Thyroid gland (tissue), 4 donors: Measurements from ENCODE around the gene ENPP3. TPM values are rescaled to one million over a fixed set of nuclear protein-coding genes. Genes with fewer than 3 reads are reported as not detected.

ENCODE experiments used
- DNase-seq, 2 donors: peaks; one replicate each; pipeline ENCODE4 v3.0.0-alpha.2; 2019
- H3K27ac ChIP-seq, 3 donors: fragments of 200-600 bp; sonication (generic); 1 replicate in 2 of 3; 2 replicates in 1 of 3; pipeline ENCODE4 v1.5.1; 2016 to 2019; ENCODE audit warnings: mild to moderate bottlenecking in 1 of 3, moderate library complexity in 1 of 3
- H3K27me3 ChIP-seq: fragments of 200-600 bp; sonication (generic); one replicate; pipeline ENCODE4 v1.5.1; 2019
- H3K36me3 ChIP-seq, 2 donors: fragments of 200-600 bp; sonication (generic); one replicate each; pipeline ENCODE4 v1.5.1; 2016 to 2019
- H3K4me1 ChIP-seq, 2 donors: fragments of 200-600 bp; sonication (generic); one replicate each; pipeline ENCODE4 v1.5.1; 2017 to 2019
- H3K4me3 ChIP-seq, 3 donors: fragments of 200-600 bp; sonication (generic); replicated peaks in 1 of 3; 1 replicate in 2 of 3; 2 replicates in 1 of 3; pipeline ENCODE4 v1.5.1; 2016; ENCODE audit warnings: mild to moderate bottlenecking in 1 of 3
- H3K9me3 ChIP-seq: fragments of 200-600 bp; sonication (generic); one replicate; pipeline ENCODE4 v1.5.1; 2017
- POLR2A ChIP-seq, 2 donors: fragments of 450-650 bp; IDR thresholded peaks; one replicate each; pipeline ENCODE4 v1.6.1; 2017; ENCODE audit warnings: antibody characterized with exemption in 2 of 2, mild to moderate bottlenecking in 2 of 2, moderate library complexity in 1 of 2
- whole genome bisulfite sequencing, 2 donors: methylation state at CpG; one replicate each; pipeline ENCODE4 v1.1.5; 2017; 5-methylcytosine and 5-hydroxymethylcytosine counted together
- intact Hi-C: fragments of 100-400 bp; cut with DNase I; formaldehyde crosslinking; loops from one replicate; pipeline ENCODE4 v1.15.1; 2023
- total RNA-seq, 4 donors: library from RNA; depleted of rRNA; stranded (reverse); fragments of >200 nt; gene quantifications; one replicate each; pipeline ENCODE4 v1.2.3, GENCODE V29; 2016
- TF ChIP-seq, protein P1 (sequence below), 6 experiments: fragments of 200-600 bp in 3 of 6; fragments of 450-650 bp in 3 of 6; sonication (generic) in 3 of 6; IDR thresholded peaks; one replicate each; pipeline ENCODE4 v1.5.1; 2016 to 2019; ENCODE audit warnings: antibody characterized with exemption in 6 of 6, mild to moderate bottlenecking in 2 of 6, inconsistent platforms in 1 of 6, moderate library complexity in 1 of 6

Gene ENPP3
- 1 to 10 TPM in 1 of 4 donors, under 1 TPM in 3; 0.29 to 2.1 (median 0.85) TPM for total RNA-seq

DNA sequence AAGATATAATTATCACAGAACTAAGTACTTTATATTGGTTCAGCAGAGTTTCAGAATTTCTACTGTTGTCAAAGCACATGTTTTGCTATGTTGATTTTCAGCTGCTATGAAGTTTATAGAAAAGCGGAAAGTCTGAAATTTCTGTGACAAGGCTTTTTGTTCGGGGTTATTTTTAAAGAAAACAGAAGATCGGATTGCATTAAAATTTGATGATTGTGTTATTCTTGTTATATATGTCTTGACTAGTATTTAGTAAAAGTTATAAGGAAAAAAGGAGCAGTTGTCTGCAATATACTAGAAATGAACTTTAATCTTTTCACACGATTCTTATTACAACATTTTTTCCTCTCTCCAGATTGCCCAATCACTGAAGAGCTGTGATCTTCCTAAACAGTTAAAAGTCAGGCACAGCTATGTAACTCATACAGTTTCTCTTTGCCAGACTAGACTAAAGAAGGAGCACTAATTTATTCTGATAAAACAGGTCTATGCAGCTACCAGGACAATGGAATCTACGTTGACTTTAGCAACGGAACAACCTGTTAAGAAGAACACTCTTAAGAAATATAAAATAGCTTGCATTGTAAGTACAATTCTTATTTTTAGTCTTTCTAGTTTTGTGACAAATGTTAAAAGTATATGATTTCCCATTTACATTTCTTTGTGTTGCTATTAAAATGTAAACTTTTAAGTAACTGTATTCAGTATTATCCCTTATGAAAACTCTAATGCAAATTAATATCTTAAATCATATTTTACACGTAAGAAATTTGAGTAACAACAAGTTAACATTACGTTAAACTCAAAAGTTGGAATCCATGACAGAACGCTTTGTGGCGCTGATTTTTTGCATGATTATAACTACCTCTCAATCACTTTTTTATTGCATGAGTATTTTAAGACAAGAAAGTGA lies at the start of gene ENPP3:
ENPP3 (plus strand) TSS at position 423 of the 913 bp plus-strand sequence; CDS start at position 506, 83 bp downstream.
- Histone ChIP-seq H3K27ac (no peak within 1 kb of the TSS), H3K4me3 (no peak within 1 kb of the TSS), H3K9me3 (no peaks in the 10 kb centered on the region), H3K4me1 (peaks cover 0 to 6% of the 10 kb centered on the region in 2 donors), H3K36me3 (no peaks in the 10 kb centered on the region), H3K27me3 (no peaks in the 10 kb centered on the region)
- WGBS, 2 donors, result 68% methylated on average over 10 of the region's 10 CpGs
- TF ChIP-seq POLR2A (IDR thresholded peaks at IDR 0.05), result no peak
- TF ChIP-seq, protein P1, sequence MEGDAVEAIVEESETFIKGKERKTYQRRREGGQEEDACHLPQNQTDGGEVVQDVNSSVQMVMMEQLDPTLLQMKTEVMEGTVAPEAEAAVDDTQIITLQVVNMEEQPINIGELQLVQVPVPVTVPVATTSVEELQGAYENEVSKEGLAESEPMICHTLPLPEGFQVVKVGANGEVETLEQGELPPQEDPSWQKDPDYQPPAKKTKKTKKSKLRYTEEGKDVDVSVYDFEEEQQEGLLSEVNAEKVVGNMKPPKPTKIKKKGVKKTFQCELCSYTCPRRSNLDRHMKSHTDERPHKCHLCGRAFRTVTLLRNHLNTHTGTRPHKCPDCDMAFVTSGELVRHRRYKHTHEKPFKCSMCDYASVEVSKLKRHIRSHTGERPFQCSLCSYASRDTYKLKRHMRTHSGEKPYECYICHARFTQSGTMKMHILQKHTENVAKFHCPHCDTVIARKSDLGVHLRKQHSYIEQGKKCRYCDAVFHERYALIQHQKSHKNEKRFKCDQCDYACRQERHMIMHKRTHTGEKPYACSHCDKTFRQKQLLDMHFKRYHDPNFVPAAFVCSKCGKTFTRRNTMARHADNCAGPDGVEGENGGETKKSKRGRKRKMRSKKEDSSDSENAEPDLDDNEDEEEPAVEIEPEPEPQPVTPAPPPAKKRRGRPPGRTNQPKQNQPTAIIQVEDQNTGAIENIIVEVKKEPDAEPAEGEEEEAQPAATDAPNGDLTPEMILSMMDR (IDR thresholded peaks at IDR 0.05), result no peak
- intact Hi-C loops, result no loop called here
- no peak for DNase-seq

DNA sequence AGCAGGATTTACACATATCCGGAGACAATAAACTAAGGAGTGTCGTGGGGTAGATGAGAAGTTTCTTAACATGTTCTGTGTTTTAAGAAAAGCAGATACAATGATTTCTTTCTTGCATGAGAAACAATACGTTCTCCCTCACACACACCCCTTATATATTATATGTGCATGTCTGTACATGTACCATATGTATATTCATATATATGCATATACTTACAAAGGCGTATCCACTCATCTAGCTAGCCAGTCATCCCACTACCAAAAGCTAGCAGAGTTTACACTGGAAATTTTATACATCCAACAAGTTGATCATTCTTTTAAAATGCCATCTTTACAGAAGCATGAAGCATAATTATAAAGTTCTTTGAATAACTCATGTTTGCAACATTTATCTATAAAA lies 49.2 kb upstream of the ENPP3 start:
- Histone ChIP-seq H3K36me3 (peaks cover 53 to 68% of the 10 kb centered on the region in 2 donors), H3K4me3 (no peak overlapping the region), H3K27ac (no peak overlapping the region), H3K4me1 (no peaks in the 10 kb centered on the region), H3K9me3 (no peaks in the 10 kb centered on the region), H3K27me3 (no peaks in the 10 kb centered on the region)
- no peak for DNase-seq
- WGBS, 2 donors, result 93 to 96% methylated on average over 4 of the region's 4 CpGs
- intact Hi-C loops, result no loop called here
- no peak for TF ChIP-seq POLR2A (IDR thresholded peaks at IDR 0.05)
- TF ChIP-seq, protein P1 (IDR thresholded peaks at IDR 0.05), result no peak

GRCh38 chr6:131588643-131589042 lies 48.5 kb upstream of the ENPP3 start:
- peaks cover 55 to 70% of the 10 kb centered on the region in 2 donors for H3K36me3 ChIP-seq
- H3K4me1 ChIP-seq, result no peaks in the 10 kb centered on the region
- WGBS, 2 donors, result 88 to 90% methylated on average over 2 of the region's 2 CpGs
- no peaks in the 10 kb centered on the region for H3K27me3 ChIP-seq
- no peak for DNase-seq
- no peak for TF ChIP-seq POLR2A (IDR thresholded peaks at IDR 0.05)
- TF ChIP-seq, protein P1 (IDR thresholded peaks at IDR 0.05), result no peak
- H3K4me3 ChIP-seq, result no peak overlapping the region
- H3K27ac ChIP-seq, result no peak overlapping the region
- no peaks in the 10 kb centered on the region for H3K9me3 ChIP-seq
- intact Hi-C loops, result no loop called here

DNA sequence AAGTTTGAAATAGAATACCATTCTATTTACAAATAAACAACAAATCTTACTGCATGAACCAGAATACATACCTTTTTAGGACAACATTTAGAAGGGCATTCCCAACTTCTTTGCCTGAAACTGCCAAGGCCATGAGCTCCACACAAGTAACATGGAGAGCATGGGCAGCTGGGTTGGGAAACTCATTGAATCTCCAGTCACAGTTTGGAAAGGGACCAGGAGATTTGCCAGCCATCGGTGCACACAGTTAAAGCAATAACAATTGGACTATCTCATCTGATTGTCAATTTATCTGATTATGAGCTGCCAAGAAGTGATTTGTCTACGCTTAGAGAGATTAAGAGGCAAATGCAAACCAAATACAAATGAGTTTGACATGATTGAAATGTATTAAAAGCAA lies 44.2 kb upstream of the ENPP3 start:
- intact Hi-C loops, result no loop called here
- DNase-seq, result no peak
- TF ChIP-seq, protein P1 (IDR thresholded peaks at IDR 0.05), result no peak
- no peak for TF ChIP-seq POLR2A (IDR thresholded peaks at IDR 0.05)
- H3K4me1 ChIP-seq, result no peaks in the 10 kb centered on the region
- H3K36me3 ChIP-seq, result peaks cover 65 to 72% of the 10 kb centered on the region in 2 donors
- H3K27ac ChIP-seq, result no peak overlapping the region
- no peak overlapping the region for H3K4me3 ChIP-seq
- WGBS, 2 donors, result 98 to 100% methylated on average over 2 of the region's 2 CpGs
- no peaks in the 10 kb centered on the region for H3K9me3 ChIP-seq
- H3K27me3 ChIP-seq, result no peaks in the 10 kb centered on the region

DNA sequence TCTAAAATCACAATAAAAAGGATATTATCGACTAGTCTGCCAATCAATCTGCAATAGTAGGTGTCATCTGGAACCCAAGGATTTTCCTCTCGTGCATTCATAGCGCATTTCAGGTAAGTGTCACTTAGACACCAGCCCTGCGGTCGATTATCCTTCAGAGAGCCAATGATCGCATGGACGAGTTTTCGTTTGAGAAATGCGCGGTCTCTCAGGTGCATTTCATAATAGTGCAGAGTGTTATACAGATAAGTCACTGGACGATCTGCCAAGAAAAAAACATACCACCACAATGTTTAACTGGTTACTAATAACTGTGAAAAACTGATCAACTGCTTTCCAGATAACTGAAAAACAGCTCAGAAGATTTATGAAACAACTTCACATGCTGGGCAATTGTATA lies 43.0 kb upstream of the ENPP3 start:
- 94 to 96% methylated on average over 11 of the region's 11 CpGs for WGBS, 2 donors
- Histone ChIP-seq H3K36me3 (peaks cover 65 to 75% of the 10 kb centered on the region in 2 donors), H3K9me3 (no peaks in the 10 kb centered on the region), H3K27ac (no peak overlapping the region), H3K27me3 (no peaks in the 10 kb centered on the region), H3K4me3 (no peak overlapping the region), H3K4me1 (no peaks in the 10 kb centered on the region)
- DNase-seq, result no peak
- no peak for TF ChIP-seq POLR2A (IDR thresholded peaks at IDR 0.05)
- TF ChIP-seq, protein P1 (IDR thresholded peaks at IDR 0.05), result no peak
- intact Hi-C loops, result no loop called here
